DLD1 (cell line): ENCODE results near the gene LTB.
"Not testable (repeated sequence)": the region's sequence is repeated elsewhere in the genome, so short reads cannot be mapped to it uniquely, and the experiment has no call there.

Source experiments
- in situ Hi-C: cut with HindIII; loops from 2 replicates; pipeline ENCODE4 v1.10.0; 2017; ENCODE audit warnings: low sequenced_read_pairs

Gene LTB

DNA sequence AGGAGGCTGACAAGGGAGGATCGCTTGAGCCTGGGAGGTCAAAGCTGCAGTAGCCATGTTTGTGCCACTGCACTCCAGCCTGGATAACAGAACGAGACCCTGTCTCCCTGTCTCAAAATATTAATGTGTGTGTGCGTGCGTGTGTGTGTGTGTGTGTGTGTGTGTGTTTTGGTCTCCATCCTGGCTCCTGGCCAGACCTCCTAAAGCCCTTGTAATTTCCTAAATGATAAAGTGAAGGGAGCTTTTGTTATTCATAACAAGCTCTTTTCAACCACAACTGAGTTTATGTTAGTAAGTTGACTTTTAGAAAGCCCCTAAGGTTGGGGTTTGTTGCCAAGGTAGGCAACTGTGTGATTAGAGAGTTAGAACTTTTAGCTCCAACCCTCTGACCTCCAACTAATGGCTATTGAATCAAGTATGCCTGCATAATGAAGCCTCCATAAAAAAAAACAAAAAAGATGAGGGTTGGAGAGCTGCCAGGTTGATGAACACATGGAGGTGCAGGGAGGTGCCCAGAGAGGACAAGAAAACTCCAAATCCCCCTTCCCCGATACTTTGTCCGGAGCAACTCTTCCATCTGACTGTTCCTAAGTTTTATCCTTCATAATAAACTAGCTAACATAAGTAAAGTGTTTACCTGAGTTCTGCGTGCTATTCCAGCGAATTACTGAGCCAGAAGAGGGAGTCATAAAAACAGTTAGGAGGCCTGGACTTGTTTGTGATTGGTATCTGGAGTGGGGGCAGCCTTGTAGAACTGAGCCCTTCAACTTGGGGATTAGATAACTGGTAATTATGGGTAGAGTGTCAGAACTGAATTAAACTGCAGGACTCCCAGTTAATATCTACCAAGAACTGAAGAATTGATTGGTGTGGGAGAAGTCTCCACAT is 27.5 kb upstream of the LTB start:
- in situ Hi-C loops = no loop called here

DNA sequence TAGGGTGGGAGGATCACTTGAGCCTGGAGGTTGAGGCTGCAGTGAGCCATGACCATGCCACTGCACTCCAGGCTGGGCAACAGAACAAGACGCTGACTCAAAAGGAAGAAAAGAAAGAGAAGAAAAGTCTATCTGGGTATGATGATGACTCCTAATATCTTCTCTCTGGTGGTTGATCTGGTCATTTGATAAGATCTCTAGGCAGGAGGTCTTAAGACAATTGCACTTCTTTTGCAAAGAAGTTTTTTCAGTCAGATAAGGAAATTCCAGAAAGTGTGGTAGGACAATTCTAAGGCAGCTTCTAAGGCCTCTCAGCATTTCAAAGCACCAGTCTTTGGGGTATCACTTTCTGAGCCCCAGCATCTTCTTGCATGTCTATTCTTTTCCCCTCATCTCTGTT is 25.1 kb upstream of the LTB start:
- in situ Hi-C loops = no loop called here

DNA sequence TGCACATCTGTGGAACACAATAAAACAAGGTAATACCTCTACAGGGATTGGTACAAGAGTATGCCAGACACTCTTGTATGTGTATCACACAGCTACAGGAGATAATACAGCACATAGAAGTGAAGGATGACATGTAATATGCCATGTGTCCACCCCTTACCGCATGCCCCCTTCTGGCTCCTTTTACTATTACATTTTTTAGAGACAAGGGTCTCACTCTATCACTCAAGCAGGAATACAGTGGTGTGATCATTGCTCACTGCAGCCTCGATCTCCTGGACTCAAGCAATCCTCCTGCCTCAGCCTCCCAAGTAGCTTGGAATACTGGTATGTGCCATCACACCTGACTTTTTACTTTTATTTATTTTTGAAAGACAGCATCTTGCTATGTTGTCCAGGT is 14.8 kb upstream of the LTB start:
- in situ Hi-C loops = no loop called here

DNA sequence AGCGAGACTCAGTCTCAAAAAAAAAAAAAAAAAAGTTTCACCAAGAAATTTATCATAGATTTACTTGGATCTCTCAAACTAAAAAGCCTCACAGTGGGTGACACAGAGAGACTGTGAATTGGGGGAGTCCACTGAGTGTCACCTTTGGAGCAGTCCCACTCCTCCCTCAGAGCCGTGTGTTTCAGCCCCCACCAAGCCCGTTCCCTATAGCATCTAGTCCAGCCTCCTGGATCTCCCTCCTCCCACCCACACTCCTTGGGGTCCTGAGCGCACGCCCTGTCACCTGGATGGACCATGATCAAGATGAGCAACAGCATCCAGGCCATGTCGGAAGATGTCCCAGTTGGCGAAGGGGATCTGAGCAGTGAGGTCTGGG is 10.2 kb upstream of the LTB start:
- in situ Hi-C loops = no loop called here

DNA sequence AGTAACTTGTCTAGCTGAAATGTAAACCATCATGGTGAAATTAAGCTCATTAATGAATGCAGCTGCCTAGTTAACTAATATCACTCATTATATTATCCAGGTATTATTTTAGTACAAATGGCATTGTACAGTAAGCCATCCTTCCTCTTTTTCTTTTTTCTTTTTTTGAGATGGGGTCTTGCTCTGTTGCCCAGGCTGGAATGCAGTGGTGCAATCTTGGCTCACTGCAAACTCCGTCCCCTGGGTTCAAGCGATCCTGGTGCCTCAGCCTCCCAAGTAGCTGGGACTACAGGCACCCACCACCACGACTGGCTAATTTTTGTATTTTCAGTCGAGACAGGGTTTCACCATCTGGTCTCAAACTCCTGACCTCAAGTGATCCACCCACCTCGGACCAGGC is 8.5 kb upstream of the LTB start:
- in situ Hi-C loops = not testable (repeated sequence)

DNA sequence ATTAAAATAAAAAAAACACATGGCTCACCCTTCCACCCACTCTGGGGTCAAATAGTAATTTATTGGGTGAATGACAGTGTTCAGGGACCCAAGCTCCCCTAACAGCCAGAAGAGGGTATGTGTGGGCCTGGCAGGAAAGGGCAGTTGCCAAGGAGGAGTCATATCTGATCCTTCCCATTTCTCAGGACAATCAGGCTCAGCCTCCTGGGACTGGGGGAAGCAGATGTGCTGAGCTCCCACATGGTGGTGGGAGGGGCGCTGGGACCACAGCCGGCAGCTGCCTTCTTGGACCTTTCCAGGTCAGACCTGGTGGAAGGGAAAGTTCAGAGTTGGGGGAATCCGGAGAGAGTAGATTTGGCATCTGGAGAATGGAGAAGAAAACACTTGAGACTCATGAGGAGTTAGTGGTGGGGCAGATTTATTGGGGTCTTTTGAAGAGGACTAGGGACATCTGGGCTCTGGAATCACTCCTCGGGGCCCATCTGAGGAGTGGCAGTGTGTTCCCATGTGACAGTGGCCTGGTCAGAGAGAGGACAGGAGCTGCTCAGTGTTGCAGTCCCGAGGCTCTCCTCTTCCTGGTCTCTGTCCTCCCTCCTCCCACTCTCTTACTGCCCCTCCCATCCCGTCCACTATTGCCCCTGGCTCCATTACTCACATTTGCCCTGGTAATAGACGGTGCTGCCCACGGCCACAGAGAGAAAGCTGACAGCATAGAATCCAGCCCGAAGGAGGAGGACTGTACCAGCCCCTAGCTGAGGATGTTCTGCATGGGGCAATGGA is 6.8 kb upstream of the LTB start:
- in situ Hi-C loops = no loop called here

DNA sequence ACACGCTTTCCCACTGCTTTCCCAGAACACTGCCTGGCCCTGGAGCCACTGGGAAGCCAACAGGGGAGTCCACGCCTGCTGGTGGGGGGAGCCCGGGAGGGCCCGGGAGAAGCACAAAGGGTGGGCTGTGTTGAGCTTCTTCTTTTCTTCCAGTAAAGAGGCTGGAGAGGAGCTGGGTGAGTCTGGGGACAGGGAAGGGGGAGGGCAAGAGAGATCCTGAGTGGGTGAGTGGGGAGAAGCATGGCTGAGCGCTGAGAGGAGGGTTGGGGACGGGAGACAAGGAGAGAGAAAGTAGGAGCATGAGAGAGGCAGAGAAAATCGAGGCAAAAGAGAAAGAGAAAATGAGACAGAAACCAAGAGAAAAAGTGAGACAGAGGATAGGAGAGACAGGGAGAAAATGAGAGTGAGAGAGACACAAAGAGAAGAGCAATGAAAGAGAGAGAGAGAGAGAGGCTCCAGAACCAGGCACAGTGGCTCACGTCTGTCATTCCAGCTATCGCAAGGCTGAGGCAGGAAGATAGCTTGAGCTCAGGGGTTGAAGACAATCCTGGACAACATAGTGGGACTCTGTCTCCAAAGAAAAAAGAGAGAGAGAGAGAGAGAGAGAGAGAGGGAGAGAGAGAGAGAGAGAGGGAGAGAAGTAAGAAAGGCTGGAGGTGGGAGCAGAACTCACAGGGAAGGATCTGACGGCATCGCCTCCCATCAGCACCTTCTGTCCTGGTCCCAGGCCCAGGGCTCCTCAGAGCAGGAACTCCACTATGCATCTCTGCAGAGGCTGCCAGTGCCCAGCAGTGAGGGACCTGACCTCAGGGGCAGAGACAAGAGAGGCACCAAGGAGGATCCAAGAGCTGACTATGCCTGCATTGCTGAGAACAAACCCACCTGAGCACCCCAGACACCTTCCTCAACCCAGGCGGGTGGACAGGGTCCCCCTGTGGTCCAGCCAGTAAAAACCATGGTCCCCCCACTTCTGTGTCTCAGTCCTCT is 5.9 kb upstream of the LTB start:
- in situ Hi-C loops = no loop called here

DNA sequence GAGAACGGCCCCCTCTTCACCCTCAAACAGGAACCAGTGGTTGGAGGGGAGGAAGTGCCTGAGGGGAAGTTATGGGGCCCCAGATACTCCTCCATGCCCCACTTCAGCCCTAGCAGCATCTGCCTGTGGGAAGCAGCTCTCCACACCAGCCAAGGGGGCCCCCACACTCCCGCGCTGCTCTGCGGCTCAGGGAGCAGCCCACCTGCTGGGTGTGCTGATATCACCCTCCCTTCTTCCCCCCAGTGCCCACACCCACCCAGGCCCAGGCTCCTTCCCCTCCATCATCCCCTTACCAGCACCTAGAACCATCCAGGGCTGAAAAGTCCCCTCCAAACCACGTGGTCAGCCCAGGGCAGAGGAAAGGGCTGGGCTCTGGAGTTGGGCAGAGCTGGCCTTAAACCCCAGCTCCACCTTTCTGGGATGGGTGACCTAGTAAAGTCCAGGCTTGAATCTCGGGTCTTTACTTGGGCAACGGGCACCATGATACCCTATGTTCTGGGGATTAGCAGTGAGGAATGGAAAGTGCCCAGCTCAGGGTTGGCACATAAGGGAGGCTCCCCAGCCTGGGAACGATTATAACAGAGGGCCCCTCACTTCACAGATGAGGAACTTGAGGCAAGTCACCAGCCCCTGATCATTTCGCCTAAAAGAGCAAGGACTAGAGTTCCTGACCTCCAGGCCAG is 4.5 kb upstream of the LTB start:
- in situ Hi-C loops = no loop called here

DNA sequence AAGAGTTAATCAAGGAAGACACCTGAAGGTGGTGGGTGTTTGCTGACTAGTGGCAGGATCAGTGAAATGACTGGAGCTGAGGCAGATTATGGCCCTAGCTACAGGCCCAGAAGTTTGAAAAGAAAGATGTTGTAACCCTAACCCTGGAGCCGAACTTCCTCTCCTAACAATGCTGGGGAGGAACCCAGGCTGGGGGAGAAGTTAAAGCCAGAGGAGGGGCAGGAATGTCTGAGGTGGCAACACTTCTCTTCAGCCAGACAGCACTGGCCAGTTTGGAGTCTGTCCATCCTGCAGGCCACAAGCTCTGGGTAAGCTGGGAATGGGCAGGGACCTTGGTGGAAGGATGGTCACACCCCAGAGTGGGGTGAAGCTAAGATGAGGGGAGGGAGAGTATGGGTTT is 3.8 kb upstream of the LTB start, which contains the start of gene LST1:
Gene LST1, plus strand, starts transcription at position 270 of the 400 bp plus-strand sequence. CDS start 1,023 bp downstream, outside the sequence.
- in situ Hi-C loops = no loop called here

DNA sequence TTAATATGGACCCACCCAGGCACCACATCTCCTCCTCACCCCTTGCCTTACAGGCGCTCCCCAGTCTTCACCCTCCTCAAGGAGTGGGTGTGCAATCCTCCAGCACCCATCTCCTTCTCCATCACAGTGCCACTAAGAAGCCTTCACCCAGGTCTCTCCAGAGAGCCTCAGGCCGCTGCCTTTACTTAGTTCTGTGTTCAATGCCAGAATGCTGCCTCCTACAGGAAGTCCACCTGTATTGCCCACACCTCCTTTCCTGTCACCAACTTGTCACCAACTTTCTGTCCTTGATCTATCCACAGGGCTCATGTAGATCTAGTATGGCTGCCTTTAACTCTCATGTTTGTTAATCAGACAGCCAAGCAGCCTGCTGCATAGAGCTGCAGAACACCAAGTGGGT is 3.3 kb upstream of the LTB start:
- in situ Hi-C loops = no loop called here

DNA sequence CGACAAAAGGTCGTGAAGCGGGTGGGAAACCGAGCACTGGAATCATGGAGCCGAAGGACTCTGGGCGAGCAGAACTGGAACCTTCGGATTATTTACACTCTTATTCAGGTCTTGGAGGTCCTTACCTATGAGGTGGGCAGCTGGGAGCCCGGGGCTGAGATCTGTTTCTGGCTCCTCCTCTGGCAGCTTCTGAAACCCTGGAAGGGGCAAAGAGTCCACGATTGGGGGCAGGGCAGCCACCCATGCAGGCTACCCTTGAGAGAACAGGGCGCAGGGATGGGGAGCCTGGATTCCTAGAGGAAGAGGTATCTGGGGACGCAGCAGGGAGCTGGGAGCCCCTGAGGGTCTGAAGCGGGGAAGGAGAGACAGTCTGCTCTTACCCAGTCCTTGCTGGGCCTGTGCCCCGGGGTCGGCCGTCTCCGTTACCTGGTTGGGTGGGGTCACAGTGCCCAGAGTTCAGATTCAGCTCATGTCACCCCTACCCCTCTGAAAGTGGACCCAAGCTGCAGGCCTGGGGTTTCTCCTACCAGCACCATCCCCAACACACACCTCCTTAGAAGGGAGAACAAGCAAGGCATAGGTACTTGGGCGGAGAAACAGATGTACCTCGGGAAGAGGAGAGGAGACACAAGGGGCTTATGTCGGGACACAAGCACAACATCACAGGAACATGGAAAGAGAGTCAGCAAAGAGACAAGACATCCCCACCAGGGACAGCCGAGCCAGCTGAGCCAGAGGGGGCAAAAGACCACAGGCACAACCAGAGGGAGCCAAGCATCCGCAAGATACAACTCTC is 592 bp downstream of the LTB start:
- in situ Hi-C loops = no loop called here

DNA sequence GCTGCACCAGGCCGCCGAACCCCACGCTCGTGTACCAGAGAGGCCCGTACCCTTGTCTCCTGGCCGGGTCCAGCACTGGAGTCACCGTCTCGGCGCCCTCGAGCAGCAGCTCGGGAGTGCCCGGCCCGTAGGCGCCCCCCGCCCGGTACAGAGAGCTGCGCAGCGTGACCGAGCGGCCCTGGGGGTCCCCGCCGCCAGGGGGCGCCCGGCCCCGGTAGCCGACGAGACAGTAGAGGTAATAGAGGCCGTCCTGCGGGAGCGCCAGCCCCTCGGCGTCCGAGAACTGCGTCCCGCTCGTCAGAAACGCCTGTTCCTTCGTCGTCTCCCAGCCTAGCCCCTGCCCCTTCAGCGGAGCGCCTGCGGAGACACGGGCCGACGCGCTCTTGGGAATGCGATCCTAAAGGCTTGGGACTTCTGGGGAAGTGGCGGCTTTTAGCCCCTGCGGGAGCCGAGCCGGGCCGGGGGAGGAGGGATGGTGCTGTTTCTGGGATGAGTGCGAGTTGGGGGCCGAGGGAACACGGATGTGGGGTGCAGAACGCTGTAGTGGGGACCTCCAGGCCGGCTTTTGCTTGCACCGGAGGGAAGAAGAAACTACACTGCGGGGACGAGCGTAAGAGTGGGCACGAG is 1.3 kb downstream of the LTB start:
- in situ Hi-C loops = no loop called here

DNA sequence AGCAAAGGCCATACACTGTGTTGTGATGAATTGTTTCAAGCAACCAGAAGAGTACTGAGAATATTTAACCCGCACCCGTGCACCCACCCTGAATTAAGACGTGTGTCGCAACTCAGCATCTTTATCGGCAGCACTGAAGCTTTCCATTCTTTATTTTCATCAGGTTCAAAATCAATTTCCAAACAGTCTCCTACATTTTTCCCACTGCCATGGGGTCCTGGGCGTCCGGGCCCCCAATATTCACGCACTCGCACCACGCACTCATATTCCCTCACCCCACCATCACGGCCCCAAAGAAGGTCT is 1.8 kb downstream of the LTB start:
- in situ Hi-C loops = no loop called here

DNA sequence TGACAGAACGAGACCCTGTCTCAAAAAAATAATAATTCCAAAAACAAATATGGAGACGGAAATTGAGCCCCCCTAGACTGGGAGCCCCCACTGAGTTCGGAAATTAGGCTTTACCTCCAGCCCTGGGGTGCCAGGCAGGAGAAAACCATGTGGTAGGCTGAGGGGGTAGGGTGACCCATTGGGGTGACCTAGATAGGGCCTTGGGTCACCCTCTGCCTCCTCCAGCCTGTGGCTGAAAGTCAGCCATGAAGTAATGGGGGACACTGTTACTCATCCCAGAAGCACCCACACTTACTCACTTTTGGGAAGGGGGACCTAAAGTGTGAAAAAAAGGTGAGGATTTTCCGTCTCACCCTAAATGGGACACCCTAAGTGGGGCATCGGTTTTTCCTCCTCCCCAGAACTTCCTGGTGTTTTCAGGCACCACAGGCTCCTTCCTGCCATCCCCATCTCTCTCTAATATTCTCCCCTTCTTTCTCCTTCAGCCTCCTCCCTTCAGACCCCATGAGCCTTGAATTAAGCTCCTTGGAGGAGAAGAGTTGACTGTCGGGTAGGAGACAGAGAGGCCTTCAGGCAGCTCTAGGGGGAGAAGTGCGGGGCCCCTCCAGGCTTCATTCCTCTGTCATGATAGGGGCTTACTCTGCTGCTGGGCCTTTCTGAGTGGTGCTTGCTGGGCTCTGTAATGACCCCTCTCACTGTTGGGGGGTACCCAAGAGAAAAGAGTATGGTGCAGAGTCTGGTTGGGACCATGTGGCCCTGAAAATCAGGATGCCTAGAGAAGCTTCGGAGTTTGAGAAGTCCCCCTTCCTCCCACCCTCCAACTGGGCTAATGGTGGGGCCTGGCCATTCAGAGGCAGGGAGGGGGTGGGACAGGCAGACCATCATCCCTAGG is 2.4 kb downstream of the LTB start:
- in situ Hi-C loops = no loop called here

DNA sequence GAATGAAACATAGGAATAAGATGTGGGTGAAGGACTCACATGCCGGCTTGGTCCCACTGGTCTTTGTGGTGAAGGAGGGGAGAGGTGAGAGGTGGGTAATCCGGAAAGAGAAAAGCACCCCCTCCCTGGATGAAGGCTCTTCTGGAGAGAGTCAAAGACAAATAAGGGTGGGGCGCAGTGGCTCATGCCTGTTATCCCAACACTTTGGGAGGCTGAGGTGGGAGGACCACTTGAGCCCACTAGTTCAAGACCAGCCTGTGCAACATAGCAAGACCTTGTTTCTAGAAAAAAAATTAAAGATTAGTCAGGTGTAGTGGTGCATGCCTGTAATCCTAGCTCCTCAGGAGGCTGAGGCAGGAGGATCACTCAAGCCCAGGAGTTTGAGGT is 3.1 kb downstream of the LTB start:
- in situ Hi-C loops = no loop called here

DNA sequence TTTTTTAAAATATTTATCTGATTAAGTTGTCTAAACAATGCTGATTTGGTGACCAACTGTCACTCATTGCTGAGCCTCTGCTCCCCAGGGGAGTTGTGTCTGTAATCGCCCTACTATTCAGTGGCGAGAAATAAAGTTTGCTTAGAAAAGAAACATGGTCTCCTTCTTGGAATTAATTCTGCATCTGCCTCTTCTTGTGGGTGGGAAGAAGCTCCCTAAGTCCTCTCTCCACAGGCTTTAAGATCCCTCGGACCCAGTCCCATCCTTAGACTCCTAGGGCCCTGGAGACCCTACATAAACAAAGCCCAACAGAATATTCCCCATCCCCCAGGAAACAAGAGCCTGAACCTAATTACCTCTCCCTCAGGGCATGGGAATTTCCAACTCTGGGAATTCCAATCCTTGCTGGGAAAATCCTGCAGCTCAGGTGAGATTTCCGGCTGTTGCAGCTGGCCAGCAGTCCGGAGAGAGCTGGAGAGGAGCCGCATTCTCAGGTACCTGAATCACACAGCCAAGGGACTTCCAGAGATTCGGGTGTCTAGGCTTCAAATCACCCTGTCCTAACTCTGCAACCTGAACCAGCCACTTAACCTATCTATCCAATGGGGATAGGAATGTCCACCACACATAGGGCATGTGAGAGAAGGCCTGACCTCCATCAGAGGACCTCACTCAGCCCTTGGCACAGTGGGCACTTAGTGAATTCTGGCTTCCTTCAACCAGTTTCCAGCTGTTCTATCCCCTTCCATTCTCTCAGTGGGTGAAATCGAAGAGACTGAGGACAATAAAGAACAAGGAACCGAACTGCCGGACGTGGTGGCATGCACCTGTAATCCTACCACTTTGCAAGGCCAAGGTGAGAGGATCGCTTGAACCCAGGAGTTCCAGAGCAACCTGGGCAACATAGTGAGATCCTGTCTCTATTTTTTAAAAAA is 3.8 kb downstream of the LTB start:
- in situ Hi-C loops = no loop called here

DNA sequence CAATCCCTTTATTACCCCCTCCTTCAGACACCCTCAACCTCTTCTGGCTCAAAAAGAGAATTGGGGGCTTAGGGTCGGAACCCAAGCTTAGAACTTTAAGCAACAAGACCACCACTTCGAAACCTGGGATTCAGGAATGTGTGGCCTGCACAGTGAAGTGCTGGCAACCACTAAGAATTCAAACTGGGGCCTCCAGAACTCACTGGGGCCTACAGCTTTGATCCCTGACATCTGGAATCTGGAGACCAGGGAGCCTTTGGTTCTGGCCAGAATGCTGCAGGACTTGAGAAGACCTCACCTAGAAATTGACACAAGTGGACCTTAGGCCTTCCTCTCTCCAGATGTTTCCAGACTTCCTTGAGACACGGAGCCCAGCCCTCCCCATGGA is 4.7 kb downstream of the LTB start:
- in situ Hi-C loops = no loop called here
